Lower lobe of right lung (tissue), 2 donors: ENCODE measurements around the gene DUOXA2. TPM values are rescaled to one million over a fixed set of nuclear protein-coding genes. Genes with fewer than 3 reads are reported as not detected.
"Not testable (repeated sequence)": the region's sequence is repeated elsewhere in the genome, so short reads cannot be mapped to it uniquely, and the experiment has no call there.

Source experiments
- ATAC-seq, 2 donors: fragments of 200-7000 bp; cut with Tn5 transposase; one replicate each; pipeline ENCODE4 v1.9.1; 2020 to 2022; ENCODE audit warnings: mild to moderate bottlenecking in 2 of 2, moderate library complexity in 2 of 2
- DNase-seq: peaks from one replicate; pipeline ENCODE4 v3.0.0-alpha.2; 2020
- H3K27ac ChIP-seq: fragments of 200-600 bp; one replicate; pipeline ENCODE4 v1.8.0; 2022
- H3K27me3 ChIP-seq: fragments of 200-600 bp; one replicate; pipeline ENCODE4 v1.8.0; 2022; ENCODE audit warnings: low read depth
- H3K36me3 ChIP-seq: fragments of 200-600 bp; one replicate; pipeline ENCODE4 v1.8.0; 2022; ENCODE audit warnings: mild to moderate bottlenecking
- H3K4me1 ChIP-seq: fragments of 200-600 bp; one replicate; pipeline ENCODE4 v1.8.0; 2022
- H3K4me3 ChIP-seq: fragments of 200-600 bp; one replicate; pipeline ENCODE4 v1.8.0; 2022; ENCODE audit warnings: mild to moderate bottlenecking
- H3K9me3 ChIP-seq: fragments of 200-600 bp; one replicate; pipeline ENCODE4 v1.8.0; 2022
- intact Hi-C: fragments of 100-400 bp; cut with DNase I; formaldehyde crosslinking; loops from one replicate; pipeline ENCODE4 v1.11.0; 2022
- total RNA-seq: library from RNA; stranded (reverse); fragmentation: NEBNext Ultra II Directional; extraction: Animal tissue kit (Norgen Biotek cat#: 25700); gene quantifications from one replicate; pipeline ENCODE4 v1.2.1, GENCODE V29; 2021
- TF ChIP-seq, protein P1 (sequence below): fragments of 200-600 bp; IDR thresholded peaks from one replicate; pipeline ENCODE4 v1.8.0; 2022; ENCODE audit warnings: antibody characterized with exemption, mild to moderate bottlenecking
- donor health status: DM: no; HTN: yes; CAD: no; lungs with severe emphysema.

The DUOXA2 gene
- total RNA-seq, 1 donor from 2014 or later = not detected

- Histone ChIP-seq H3K9me3 (no peaks in the 10 kb centered on the region), H3K27ac (peak overlapping the region; percentile 84), H3K4me1 (peaks cover 34% of the 10 kb centered on the region), H3K4me3 (peak overlapping the region; percentile 58), H3K27me3 (peaks cover 55% of the 10 kb centered on the region), H3K36me3 (no peaks in the 10 kb centered on the region)
- intact Hi-C loops = no loop called here
- TF ChIP-seq, protein P1, sequence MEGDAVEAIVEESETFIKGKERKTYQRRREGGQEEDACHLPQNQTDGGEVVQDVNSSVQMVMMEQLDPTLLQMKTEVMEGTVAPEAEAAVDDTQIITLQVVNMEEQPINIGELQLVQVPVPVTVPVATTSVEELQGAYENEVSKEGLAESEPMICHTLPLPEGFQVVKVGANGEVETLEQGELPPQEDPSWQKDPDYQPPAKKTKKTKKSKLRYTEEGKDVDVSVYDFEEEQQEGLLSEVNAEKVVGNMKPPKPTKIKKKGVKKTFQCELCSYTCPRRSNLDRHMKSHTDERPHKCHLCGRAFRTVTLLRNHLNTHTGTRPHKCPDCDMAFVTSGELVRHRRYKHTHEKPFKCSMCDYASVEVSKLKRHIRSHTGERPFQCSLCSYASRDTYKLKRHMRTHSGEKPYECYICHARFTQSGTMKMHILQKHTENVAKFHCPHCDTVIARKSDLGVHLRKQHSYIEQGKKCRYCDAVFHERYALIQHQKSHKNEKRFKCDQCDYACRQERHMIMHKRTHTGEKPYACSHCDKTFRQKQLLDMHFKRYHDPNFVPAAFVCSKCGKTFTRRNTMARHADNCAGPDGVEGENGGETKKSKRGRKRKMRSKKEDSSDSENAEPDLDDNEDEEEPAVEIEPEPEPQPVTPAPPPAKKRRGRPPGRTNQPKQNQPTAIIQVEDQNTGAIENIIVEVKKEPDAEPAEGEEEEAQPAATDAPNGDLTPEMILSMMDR = no peak
- peak; percentile 37 to 59 for ATAC-seq
- DNase-seq = peak; percentile 62
Measured at GRCh38 chr15:45131510-45131909, 17.4 kb downstream of the DUOXA2 start.

DNA sequence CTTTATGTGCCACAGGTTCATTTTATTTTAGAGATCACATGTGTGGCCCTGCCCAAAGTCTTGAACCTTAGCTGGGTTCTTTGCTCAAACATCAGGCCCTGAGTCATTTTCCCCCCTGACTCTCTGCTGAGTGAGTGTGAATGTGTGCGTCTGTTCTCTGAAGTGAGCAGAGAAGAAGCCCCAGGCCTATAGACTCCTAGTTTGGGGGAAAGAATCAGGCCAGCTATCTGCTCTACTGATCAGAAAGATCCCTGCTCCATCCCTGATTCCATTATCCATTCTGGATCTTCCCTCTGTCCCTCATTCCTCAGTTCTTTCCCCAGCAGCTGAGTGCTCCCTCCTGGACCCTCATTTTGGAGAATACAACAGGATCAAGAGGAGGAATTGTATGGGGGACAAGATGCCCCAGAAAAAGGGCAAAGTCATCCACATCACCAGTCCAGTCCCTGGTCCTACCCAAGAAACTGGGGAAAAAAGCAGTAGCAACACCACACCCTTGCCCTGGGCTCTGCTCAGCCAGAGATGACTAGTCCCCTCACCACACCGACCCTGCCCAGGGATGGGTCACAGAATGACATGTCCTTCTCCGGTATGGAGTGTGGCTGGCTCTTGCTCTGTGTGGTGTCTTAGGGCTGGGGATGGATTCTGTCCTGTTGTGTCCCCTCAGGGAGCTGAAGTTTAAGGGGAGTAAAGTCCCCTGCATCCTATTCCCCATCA lies 18.9 kb downstream of the DUOXA2 start:
- no peaks in the 10 kb centered on the region for H3K9me3 ChIP-seq
- H3K4me1 ChIP-seq = peaks cover 35% of the 10 kb centered on the region
- TF ChIP-seq, protein P1 = no peak
- DNase-seq (no peak), ATAC-seq (no peak)
- H3K4me3 ChIP-seq = peak overlapping the region; percentile 14
- H3K27me3 ChIP-seq = peaks cover 55% of the 10 kb centered on the region
- H3K36me3 ChIP-seq = no peaks in the 10 kb centered on the region
- intact Hi-C loops = no loop called here
- no peak overlapping the region for H3K27ac ChIP-seq

GRCh38 chr15:45133561-45133920 lies 19.4 kb downstream of the DUOXA2 start:
- H3K36me3 ChIP-seq = no peaks in the 10 kb centered on the region
- H3K27me3 ChIP-seq = peaks cover 55% of the 10 kb centered on the region
- TF ChIP-seq, protein P1 = no peak
- no peaks in the 10 kb centered on the region for H3K9me3 ChIP-seq
- DNase-seq (no peak), ATAC-seq (peak; percentile 2 to 20)
- H3K4me1 ChIP-seq = peaks cover 35% of the 10 kb centered on the region
- no peak overlapping the region for H3K27ac ChIP-seq
- H3K4me3 ChIP-seq = peak overlapping the region; percentile 14
- intact Hi-C loops = no loop called here

- DNase-seq (peak; percentile 40), ATAC-seq (no peak)
- Histone ChIP-seq H3K27me3 (peaks cover 52% of the 10 kb centered on the region), H3K4me1 (peaks cover 35% of the 10 kb centered on the region), H3K9me3 (no peaks in the 10 kb centered on the region), H3K36me3 (no peaks in the 10 kb centered on the region), H3K27ac (peak overlapping the region; percentile 31), H3K4me3 (peak overlapping the region; percentile 14)
- intact Hi-C loops = no loop called here
- TF ChIP-seq, protein P1 = no peak
Measured at GRCh38 chr15:45134046-45134445, 19.9 kb downstream of the DUOXA2 start.

DNA sequence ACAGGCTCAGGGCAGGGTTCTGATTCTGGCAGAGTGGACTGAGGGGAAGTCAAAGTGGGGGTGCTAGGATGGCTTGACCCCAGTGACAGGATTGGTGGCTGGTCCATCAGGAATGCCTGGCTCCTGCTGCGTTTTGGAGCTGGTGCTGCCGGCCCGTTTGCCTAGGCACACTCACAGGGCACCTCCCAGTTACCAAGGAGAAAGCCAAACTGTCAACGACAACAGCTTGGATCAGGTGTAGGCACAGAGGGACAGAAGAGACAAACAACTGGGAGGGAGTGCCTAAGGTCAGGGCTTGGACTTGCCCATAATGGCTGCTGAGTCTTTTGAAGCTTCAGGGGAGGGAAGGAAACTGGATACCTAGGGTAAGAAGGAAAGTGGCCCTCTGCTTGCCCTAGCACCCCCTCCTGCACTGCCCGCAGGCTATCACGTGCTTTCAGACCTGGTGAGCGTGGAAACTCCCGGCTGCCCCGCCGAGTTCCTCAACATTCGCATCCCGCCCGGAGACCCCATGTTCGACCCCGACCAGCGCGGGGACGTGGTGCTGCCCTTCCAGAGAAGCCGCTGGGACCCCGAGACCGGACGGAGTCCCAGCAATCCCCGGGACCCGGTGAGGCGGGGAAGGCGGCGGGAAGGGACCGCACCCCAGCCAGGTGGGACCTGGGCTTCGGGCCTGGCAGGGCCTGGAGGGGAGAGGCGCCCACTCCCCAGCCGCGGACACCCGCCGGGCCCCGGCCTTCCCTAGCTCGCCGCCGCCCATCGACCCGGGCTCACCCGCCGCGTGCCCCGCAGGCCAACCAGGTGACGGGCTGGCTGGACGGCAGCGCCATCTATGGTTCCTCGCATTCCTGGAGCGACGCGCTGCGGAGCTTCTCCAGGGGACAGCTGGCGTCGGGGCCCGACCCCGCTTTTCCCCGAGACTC lies 20.8 kb downstream of the DUOXA2 start:
- ATAC-seq = peak in 1 of 2 donors; percentile 4

GRCh38 chr15:45135705-45136377 lies 21.7 kb downstream of the DUOXA2 start:
- ATAC-seq, intact Hi-C loops, H3K27ac ChIP-seq, H3K36me3 ChIP-seq, H3K9me3 ChIP-seq, DNase-seq, H3K4me3 ChIP-seq: not testable (repeated sequence)
- Histone ChIP-seq H3K4me1 (peaks cover 41% of the 10 kb centered on the region), H3K27me3 (peaks cover 34% of the 10 kb centered on the region)

More for the DNA sequence above, 20.8 kb downstream of the DUOXA2 start:
- intact Hi-C loops = no loop called here
- Histone ChIP-seq H3K9me3 (no peaks in the 10 kb centered on the region), H3K36me3 (no peaks in the 10 kb centered on the region), H3K4me3 (peak overlapping the region; percentile 35), H3K27me3 (peaks cover 43% of the 10 kb centered on the region), H3K4me1 (peaks cover 35% of the 10 kb centered on the region), H3K27ac (no peak overlapping the region)
- TF ChIP-seq, protein P1 = no peak
- peak; percentile 70 for DNase-seq
